Kidney capillary endothelial cell (primary cell): ENCODE data around the gene IFFO2.

Source experiments
- DNase-seq: peaks from one replicate; pipeline ENCODE4 v3.0.0-alpha.2; 2018; ENCODE audit warnings: low spot score

Gene IFFO2

GRCh38 chr1:18972531-18972930 lies 16.1 kb upstream of the IFFO2 start:
- DNase-seq = peak; percentile 79

- DNase-seq = no peak
Observed at GRCh38 chr1:18970762-18971161, 14.3 kb upstream of the IFFO2 start.

GRCh38 chr1:18970358-18970757 lies 13.9 kb upstream of the IFFO2 start:
- no peak for DNase-seq

- no peak for DNase-seq
Observed at GRCh38 chr1:18967066-18967690, 10.7 kb upstream of the IFFO2 start.

GRCh38 chr1:18965206-18966173 lies 9.0 kb upstream of the IFFO2 start:
- peak; percentile 71 for DNase-seq

GRCh38 chr1:18963968-18964367 lies 7.5 kb upstream of the IFFO2 start:
- DNase-seq = no peak

- no peak for DNase-seq
Observed at GRCh38 chr1:18962855-18963737, 6.6 kb upstream of the IFFO2 start.

- DNase-seq = no peak
Observed at GRCh38 chr1:18962121-18962721, 5.7 kb upstream of the IFFO2 start.

- DNase-seq = no peak
Observed at GRCh38 chr1:18960821-18961220, 4.3 kb upstream of the IFFO2 start.

- no peak for DNase-seq
Observed at GRCh38 chr1:18960409-18960808, 3.9 kb upstream of the IFFO2 start.

- DNase-seq = no peak
Observed at GRCh38 chr1:18959591-18959990, 3.1 kb upstream of the IFFO2 start.

GRCh38 chr1:18957532-18958300 lies 1.2 kb upstream of the IFFO2 start:
- no peak for DNase-seq

GRCh38 chr1:18957136-18957521 lies 653 bp upstream of the IFFO2 start:
- no peak for DNase-seq

- DNase-seq = peak; percentile 15
Observed at GRCh38 chr1:18955441-18956192, 859 bp downstream of the IFFO2 start.

- peak; percentile 9 for DNase-seq
Observed at GRCh38 chr1:18955131-18955440, 1.4 kb downstream of the IFFO2 start.

GRCh38 chr1:18954270-18955071 lies 2.0 kb downstream of the IFFO2 start:
- peak; percentile 65 for DNase-seq

- DNase-seq = no peak
Observed at GRCh38 chr1:18953731-18954231, 2.7 kb downstream of the IFFO2 start.

- no peak for DNase-seq
Observed at GRCh38 chr1:18951818-18952391, 4.6 kb downstream of the IFFO2 start.

- DNase-seq = no peak
Observed at GRCh38 chr1:18951416-18951815, 5.1 kb downstream of the IFFO2 start.
